K562 (cell line): Measurements from ENCODE around the gene MFSD12. TPM values are rescaled to one million over a fixed set of nuclear protein-coding genes. Genes with fewer than 3 reads are reported as not detected.

Experiments
- ATAC-seq: fragments of 200-7000 bp; cut with Tn5 transposase; 3 replicates; pipeline ENCODE4 v1.9.1; 2020; ENCODE audit warnings: moderate library complexity
- BruUV-seq: library from RNA; stranded (reverse); fragments of 400-500 nt; replicated peaks from 2 replicates; lab custom pipeline; 2021; lab: Mats Ljungman, UMichigan
- CTCF ChIA-PET: fragments of 300-600 bp; formaldehyde crosslinking; extraction: SDS; loops from one replicate; lab custom pipeline; 2021; ENCODE audit warnings: low intra/inter-chr PET ratio; lab: Yijun Ruan, JAX
- POLR2A ChIA-PET: fragments of 300-600, 350-650 bp; sonication (Branson Sonifier 250); formaldehyde crosslinking; extraction: SDS; loops from one replicate; lab custom pipeline; 2021; ENCODE audit warnings: antibody characterized with exemption, inconsistent platforms; lab: Yijun Ruan, JAX
- DNase-seq, 4 experiments: peaks; one replicate each; pipeline versions ENCODE4 v3.0.0 to v3.0.0-alpha.2; 2011 to 2018; ENCODE audit warnings: low spot score in 3 of 4, mixed read lengths in 3 of 4; ENCODE audit errors: extremely low read depth in 1 of 4
- FAIRE-seq: peaks from 2 replicates; lab custom pipeline; 2011; peaks lifted over from hg19 to GRCh38; lab: Jason Lieb, UNC
- H2AFZ ChIP-seq: 2 replicates; pipeline ENCODE4 v1.6.0; 2011; ENCODE audit warnings: low read depth, low read length, control low read depth, inconsistent platforms
- H3K27ac ChIP-seq: fragments of 200-600 bp; 3 replicates; pipeline ENCODE4 v1.8.0; 2011; ENCODE audit warnings: low read depth, mild to moderate bottlenecking, control low read depth, inconsistent platforms, low read length, moderate library complexity, mixed read lengths; ENCODE audit errors: extremely low read depth
- H3K27me3 ChIP-seq, 2 experiments: fragments of 300-600 bp in 1 of 2; 2 replicates in 1 of 2; 3 replicates in 1 of 2; pipeline versions ENCODE4 v1.6.0 to v1.8.0; 2011; ENCODE audit warnings: inconsistent platforms in 2 of 2, low read length in 2 of 2, mild to moderate bottlenecking in 1 of 2, mixed read lengths in 1 of 2, moderate library complexity in 1 of 2; ENCODE audit not compliant: control insufficient read depth in 2 of 2, insufficient read depth in 2 of 2
- H3K36me3 ChIP-seq: fragments of 300-600 bp; 3 replicates; pipeline ENCODE4 v1.8.0; 2011; ENCODE audit warnings: mild to moderate bottlenecking, low read length, inconsistent platforms; ENCODE audit not compliant: control insufficient read depth, insufficient read depth
- H3K4me1 ChIP-seq, 2 experiments: fragments of 200-600 bp in 1 of 2; replicated peaks in 1 of 2; 2 replicates in 1 of 2; 3 replicates in 1 of 2; pipeline versions ENCODE4 v1.5.1 to v1.8.0; 2011; ENCODE audit warnings: inconsistent platforms in 2 of 2, low read length in 2 of 2, mild to moderate bottlenecking in 1 of 2, mixed read lengths in 1 of 2, moderate library complexity in 1 of 2; ENCODE audit not compliant: control insufficient read depth in 2 of 2, insufficient read depth in 2 of 2
- H3K4me2 ChIP-seq: 2 replicates; pipeline ENCODE4 v1.6.1; 2011; ENCODE audit warnings: low read length, control low read depth, inconsistent platforms, mixed read lengths; ENCODE audit not compliant: insufficient read depth
- H3K4me3 ChIP-seq: fragments of 200-600 bp; sonication (generic), shearing (Covaris generic); 2 replicates; pipeline ENCODE4 v1.5.1; 2016; ENCODE audit warnings: control low read depth, inconsistent platforms
- H3K79me2 ChIP-seq: fragments of 200-600 bp; 3 replicates; pipeline ENCODE4 v1.8.0; 2011; ENCODE audit warnings: low read length, inconsistent platforms; ENCODE audit not compliant: control insufficient read depth, insufficient read depth
- H3K9ac ChIP-seq, 2 experiments: 2 replicates each; pipeline versions ENCODE4 v1.6.0 to v1.6.1; 2011; ENCODE audit warnings: low read depth in 2 of 2, low read length in 2 of 2, control low read depth in 1 of 2, inconsistent platforms in 1 of 2, mild to moderate bottlenecking in 1 of 2, mixed read lengths in 1 of 2; ENCODE audit not compliant: insufficient read depth in 1 of 2
- H3K9me1 ChIP-seq: one replicate; pipeline ENCODE4 v1.6.0; 2011; ENCODE audit warnings: inconsistent platforms, mild to moderate bottlenecking, low read length, moderate library complexity; ENCODE audit not compliant: control insufficient read depth, insufficient read depth
- H3K9me3 ChIP-seq: replicated peaks from 2 replicates; pipeline ENCODE4 v1.5.1; 2011; ENCODE audit warnings: low read depth, low read length, inconsistent platforms; ENCODE audit not compliant: control insufficient read depth, insufficient read depth
- H4K20me1 ChIP-seq: replicated peaks from 2 replicates; pipeline ENCODE4 v1.6.1; 2011; ENCODE audit warnings: low read length, inconsistent platforms, mixed read lengths; ENCODE audit not compliant: control insufficient read depth, insufficient read depth
- KDM5B ChIP-seq: fragments of 200-600 bp; sonication (generic); IDR thresholded peaks from 2 replicates; pipeline ENCODE4 v1.6.1; 2012; ENCODE audit warnings: low read depth, mild to moderate bottlenecking, moderate library complexity, low read length, control low read depth, inconsistent platforms; ENCODE audit not compliant: insufficient replicate concordance
- MBD2 ChIP-seq: sonication (generic); IDR thresholded peaks from 2 replicates; pipeline ENCODE4 v1.6.1; 2016; ENCODE audit warnings: low read depth, borderline replicate concordance
- RBFOX2 ChIP-seq: fragments of 200-400 bp; formaldehyde crosslinking; IDR thresholded peaks from 2 replicates; pipeline ENCODE4 v1.6.1; 2017; ENCODE audit warnings: low read depth, mild to moderate bottlenecking, low read length, moderate library complexity
- ZC3H8 ChIP-seq: fragments of 450-650 bp; IDR thresholded peaks from 2 replicates; pipeline ENCODE4 v1.6.1; 2017
- ZNF263 ChIP-seq: sonication (generic); formaldehyde crosslinking; IDR thresholded peaks from 2 replicates; pipeline ENCODE4 v1.8.0; 2022; ENCODE audit warnings: mild to moderate bottlenecking, missing genetic modification reagents, borderline replicate concordance
- WGBS: fragments of 100-300 bp; shearing (Covaris generic); methylation state at CpG from one replicate; pipeline ENCODE4 v1.1.6; 2016; ENCODE audit warnings: low coverage, mixed read lengths; ENCODE audit not compliant: insufficient coverage; ENCODE audit errors: missing lambda C conversion rate; 5-methylcytosine and 5-hydroxymethylcytosine counted together
- in situ Hi-C: fragments of 300-500 bp; cut with MboI; formaldehyde crosslinking; loops from 4 replicates; pipeline ENCODE4 v1.15.0; 2018; ENCODE audit warnings: inconsistent platforms, mixed read lengths
- intact Hi-C: fragments of 100-400 bp; cut with micrococcal nuclease; formaldehyde crosslinking; loops from 2 replicates; pipeline ENCODE4 v1.14.2; 2022
- polyA plus RNA-seq, 8 experiments: library from polyadenylated mRNA; depleted of rRNA in 4 of 8; stranded (reverse) in 5 of 8; unstranded in 3 of 8; fragments of >200 nt; fragmentation: Nextera tagmentation in 2 of 8; fragmentation: Illumina TruSeq in 1 of 8; extraction: Ambion mirVana in 2 of 8; extraction: Trizol in 1 of 8; gene quantifications; 2 replicates each; pipeline versions ENCODE4 v1.2.1 to v1.2.3, GENCODE V29; 2011 to 2014; ENCODE audit warnings: inconsistent platforms in 1 of 8, missing spikeins in 1 of 8
- total RNA-seq, 7 experiments: library from RNA; depleted of rRNA in 6 of 7; stranded (reverse); fragments of >200 nt in 6 of 7; fragmentation: Illumina TruSeq in 2 of 7; extraction: Trizol in 2 of 7; gene quantifications; 2 replicates each; pipeline versions ENCODE4 v1.2.1 to v1.2.3, GENCODE V29; 2011 to 2021; ENCODE audit warnings: low replicate concordance in 1 of 7

The MFSD12 gene
- total and polyA plus RNA-seq, 9 of the 15 experiments (the other 6 are each of a cell fraction or from before 2014, with no cell fraction given) = 0.69 to 112 (median 31.8) TPM

DNA sequence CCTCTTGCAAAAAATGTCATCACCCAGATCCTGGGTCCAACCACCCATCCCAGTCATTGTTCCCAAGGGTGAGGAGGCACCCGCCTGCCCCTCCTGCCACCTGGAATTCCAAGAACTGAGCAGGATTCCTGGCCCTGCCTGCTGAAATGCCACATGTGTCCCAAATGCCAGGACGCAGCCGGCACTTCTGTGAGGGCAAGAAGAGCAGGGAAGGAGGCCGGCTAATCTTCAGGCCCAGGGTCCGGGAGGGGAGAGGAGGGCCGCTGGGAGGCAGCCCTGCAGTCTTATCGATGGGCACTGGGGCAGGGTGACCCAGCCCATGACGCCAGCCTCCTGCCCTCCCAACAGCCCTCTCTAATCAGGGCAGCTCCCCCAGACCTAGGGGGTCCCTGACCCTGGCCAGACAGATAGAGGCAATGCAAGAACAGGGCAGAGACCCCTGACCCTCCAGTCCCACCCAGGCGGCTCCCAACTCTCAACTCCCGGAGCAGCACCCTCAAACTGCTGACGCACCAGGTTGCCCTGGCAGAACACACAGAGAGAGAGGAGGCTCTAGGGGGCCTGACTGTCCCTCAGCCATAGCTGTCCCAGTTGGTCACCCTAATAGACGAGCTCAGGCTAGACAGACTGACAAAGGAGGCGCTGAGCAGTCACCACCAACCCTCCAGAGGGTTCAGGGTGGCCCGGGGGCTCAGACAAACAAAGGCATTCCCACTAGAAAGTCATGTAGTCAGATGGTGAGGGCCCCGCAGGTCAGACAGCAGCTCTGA, 1.5 kb downstream of the MFSD12 start:
- Histone ChIP-seq H3K9ac (peak overlapping the region; percentile 81 to 99), H3K27me3 (no peaks in the 10 kb centered on the region), H3K27ac (peak overlapping the region; percentile 77; the same call in 2 of the 3 replicates), H3K79me2 (peaks cover 45% of the 10 kb centered on the region), H4K20me1 (peaks cover 9% of the 10 kb centered on the region), H3K4me1 (peaks cover 21 to 76% of the 10 kb centered on the region in 2 experiments; a peak in 4 of 5 replicates), H2AFZ (no peak overlapping the region), H3K36me3 (peaks cover 25% of the 10 kb centered on the region), H3K9me3 (no peaks in the 10 kb centered on the region), H3K4me2 (peak overlapping the region; percentile 92), H3K4me3 (peak overlapping the region; percentile 93), H3K9me1 (peaks cover 7% of the 10 kb centered on the region)
- BruUV-seq = no TSS peak
- TF ChIP-seq KDM5B (peak; percentile 12), ZC3H8 (no peak), RBFOX2 (0 out of 2 replicates have a peak, but pooled peaks have one; percentile 13), ZNF263 (CRISPR knock-in tag) (0 out of 2 replicates have a peak, but pooled peaks have one; percentile 7), MBD2 (0 out of 2 replicates have a peak, but pooled peaks have one; percentile 14)
- ATAC-seq (no peak), FAIRE-seq (no peak), DNase-seq (no peak)
- WGBS = 69% methylated on average over 12 of the region's 15 CpGs
- POLR2A ChIA-PET = interaction anchor here (0.6 to 1.9 kb wide), 9 partner anchors 7 to 314 kb away, joined by 3 to 9 read pairs (median 3); no protein-coding TSS in a partner anchor
- CTCF ChIA-PET = no interaction called here
- intact Hi-C loops = loop anchor here (2.0 kb wide), 1 partner anchor 17 kb away; the partner anchor contains the start of gene HMG20B
- in situ Hi-C loops = no loop called here
